Spleen (tissue), 11 donors: ENCODE data around the gene ALCAM. TPM values are rescaled to one million over a fixed set of nuclear protein-coding genes. Genes with fewer than 3 reads are reported as not detected.

Experiments
- DNase-seq: peaks from one replicate; pipeline ENCODE4 v3.0.0-alpha.2; 2020
- H3K27ac ChIP-seq, 8 donors: fragments of 200-600 bp; sonication (generic) in 7 of 8; 1 replicate in 4 of 8; 2 replicates in 4 of 8; pipeline versions ENCODE4 v1.5.0 to v1.8.0; 2016 to 2021; ENCODE audit warnings: inconsistent platforms in 4 of 8, mild to moderate bottlenecking in 4 of 8, moderate library complexity in 1 of 8
- H3K27me3 ChIP-seq, 7 donors: fragments of 200-600 bp; sonication (generic) in 6 of 7; replicated peaks in 1 of 7; 1 replicate in 4 of 7; 2 replicates in 3 of 7; pipeline versions ENCODE4 v1.5.0 to v1.8.0; 2016 to 2021; ENCODE audit warnings: inconsistent platforms in 3 of 7, mild to moderate bottlenecking in 1 of 7
- H3K36me3 ChIP-seq, 6 donors: fragments of 200-600 bp; sonication (generic) in 5 of 6; 1 replicate in 4 of 6; 2 replicates in 2 of 6; pipeline versions ENCODE4 v1.5.0 to v1.8.0; 2016 to 2021; ENCODE audit warnings: inconsistent platforms in 2 of 6
- H3K4me1 ChIP-seq, 6 donors: fragments of 200-600 bp; sonication (generic) in 5 of 6; 1 replicate in 3 of 6; 2 replicates in 3 of 6; pipeline versions ENCODE4 v1.5.0 to v1.8.0; 2016 to 2021; ENCODE audit warnings: inconsistent platforms in 3 of 6
- H3K4me3 ChIP-seq, 8 donors: fragments of 200-600 bp; sonication (generic) in 7 of 8; 1 replicate in 4 of 8; 2 replicates in 4 of 8; pipeline versions ENCODE4 v1.5.0 to v1.8.0; 2016 to 2021; ENCODE audit warnings: inconsistent platforms in 4 of 8, mild to moderate bottlenecking in 4 of 8, moderate library complexity in 2 of 8
- H3K9me3 ChIP-seq, 8 donors: fragments of 200-600 bp; sonication (generic) in 7 of 8; 1 replicate in 4 of 8; 2 replicates in 4 of 8; pipeline versions ENCODE4 v1.5.0 to v1.8.0; 2016 to 2021; ENCODE audit warnings: inconsistent platforms in 4 of 8
- POLR2A ChIP-seq, 3 donors: fragments of 450-650 bp; IDR thresholded peaks; one replicate each; pipeline ENCODE4 v1.5.1; 2017; ENCODE audit warnings: antibody characterized with exemption in 3 of 3, mild to moderate bottlenecking in 1 of 3
- POLR2AphosphoS5 ChIP-seq, 3 donors: sonication (generic); formaldehyde crosslinking; IDR thresholded peaks; one replicate each; pipeline ENCODE4 v1.5.1; 2017; ENCODE audit warnings: antibody characterized with exemption in 3 of 3
- WGBS, 5 donors: extraction: QIAGEN DNeasy Blood & Tissue Kit in 3 of 5; methylation state at CpG; one replicate each; pipeline versions ENCODE4 v1.1.5 to v1.1.7; 2013 to 2018; 5-methylcytosine and 5-hydroxymethylcytosine counted together
- intact Hi-C: fragments of 100-400 bp; cut with DNase I; formaldehyde crosslinking; loops from one replicate; pipeline ENCODE4 v1.15.0; 2023; ENCODE audit warnings: low total_unique reads
- polyA plus RNA-seq, 3 donors: library from polyadenylated mRNA; stranded (reverse); fragments of 200-250 nt; gene quantifications; one replicate each; pipeline ENCODE4 v1.2.1, GENCODE V29; 2013
- total RNA-seq, 7 donors: library from RNA; depleted of rRNA in 3 of 7; stranded (reverse); fragments of >200 nt in 3 of 7; fragmentation: NEBNext Ultra II Directional in 4 of 7; extraction: Animal tissue kit (Norgen Biotek cat#: 25700) in 4 of 7; gene quantifications; one replicate each; pipeline versions ENCODE4 v1.1.0 to v1.2.1, GENCODE V29; 2016 to 2021
- TF ChIP-seq, protein P1 (sequence below), 11 experiments: fragments of 200-600 bp in 7 of 11; fragments of 450-650 bp in 4 of 11; sonication (generic) in 4 of 11; IDR thresholded peaks in 8 of 11; conservative IDR thresholded peaks in 3 of 11; 1 replicate in 7 of 11; 2 replicates in 4 of 11; pipeline versions ENCODE4 v1.4.0 to v1.8.0; 2016 to 2021; ENCODE audit warnings: antibody characterized with exemption in 11 of 11, inconsistent platforms in 4 of 11, mild to moderate bottlenecking in 1 of 11
- donor health status: healthy with polysubstance abuse.
- donor health status: DM: no; HTN: no; CAD: no; lungs with moderate emphysema.
- donor health status: DM: no; HTN: no; CAD: no.
- donor health status: Bipolar disorder and iron deficiency.
- donor health status: healthy.
- donor health status: DM: no; HTN: no; CAD: no.
- donor health status: DM: yes; HTN: yes; CAD: no.

The ALCAM gene
- total and polyA plus RNA-seq, 10 donors, result 6.3 to 18.5 (median 11.8) TPM

DNA sequence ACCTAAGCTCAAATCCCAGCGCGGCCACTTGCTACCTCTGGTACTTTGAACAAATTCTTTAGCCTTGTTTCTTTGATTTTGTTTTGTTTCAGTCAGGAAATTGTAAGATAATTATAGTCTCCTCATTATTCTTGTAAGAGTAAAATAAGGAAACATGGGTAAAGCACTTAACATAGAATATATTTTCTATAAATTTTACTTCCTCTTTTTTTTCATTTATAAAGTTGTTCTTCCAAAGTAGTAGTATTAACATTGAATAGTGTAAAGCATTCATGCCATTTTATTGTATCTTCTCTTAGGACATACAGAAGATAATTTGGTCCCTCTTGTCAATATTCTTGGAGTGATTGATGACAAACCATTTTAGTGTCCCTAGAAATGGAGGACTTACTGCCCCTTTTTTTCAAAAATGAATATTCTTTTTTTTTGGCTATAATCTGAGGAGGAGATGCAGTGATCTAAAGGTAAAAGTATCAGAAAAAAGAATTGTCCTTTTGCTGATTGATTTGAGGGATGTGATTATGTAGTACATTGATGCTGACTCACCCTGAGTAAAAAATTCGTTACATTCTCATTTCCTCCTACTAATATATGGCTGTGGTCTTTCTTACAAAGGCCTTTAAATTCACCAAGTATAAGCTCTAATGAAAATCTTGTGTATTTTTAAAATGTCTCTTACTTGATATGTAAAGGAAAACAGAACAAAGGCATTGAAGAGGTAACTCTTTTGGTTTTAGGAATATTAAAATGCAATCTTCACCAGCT is 51.0 kb downstream of the ALCAM start:
- Histone ChIP-seq H3K27me3 (no peaks in the 10 kb centered on the region), H3K36me3 (no peaks in the 10 kb centered on the region), H3K9me3 (no peaks in the 10 kb centered on the region), H3K4me3 (no peak overlapping the region), H3K4me1 (peaks cover 0 to 6% (median 0%) of the 10 kb centered on the region in 6 donors), H3K27ac (no peak overlapping the region)
- intact Hi-C loops, result no loop called here
- no peak for DNase-seq
- 59 to 65% (median 63%) methylated on average over 3 of the region's 3 CpGs for WGBS, 5 donors
- TF ChIP-seq POLR2A (IDR thresholded peaks at IDR 0.05), result no peak
- TF ChIP-seq, protein P1, sequence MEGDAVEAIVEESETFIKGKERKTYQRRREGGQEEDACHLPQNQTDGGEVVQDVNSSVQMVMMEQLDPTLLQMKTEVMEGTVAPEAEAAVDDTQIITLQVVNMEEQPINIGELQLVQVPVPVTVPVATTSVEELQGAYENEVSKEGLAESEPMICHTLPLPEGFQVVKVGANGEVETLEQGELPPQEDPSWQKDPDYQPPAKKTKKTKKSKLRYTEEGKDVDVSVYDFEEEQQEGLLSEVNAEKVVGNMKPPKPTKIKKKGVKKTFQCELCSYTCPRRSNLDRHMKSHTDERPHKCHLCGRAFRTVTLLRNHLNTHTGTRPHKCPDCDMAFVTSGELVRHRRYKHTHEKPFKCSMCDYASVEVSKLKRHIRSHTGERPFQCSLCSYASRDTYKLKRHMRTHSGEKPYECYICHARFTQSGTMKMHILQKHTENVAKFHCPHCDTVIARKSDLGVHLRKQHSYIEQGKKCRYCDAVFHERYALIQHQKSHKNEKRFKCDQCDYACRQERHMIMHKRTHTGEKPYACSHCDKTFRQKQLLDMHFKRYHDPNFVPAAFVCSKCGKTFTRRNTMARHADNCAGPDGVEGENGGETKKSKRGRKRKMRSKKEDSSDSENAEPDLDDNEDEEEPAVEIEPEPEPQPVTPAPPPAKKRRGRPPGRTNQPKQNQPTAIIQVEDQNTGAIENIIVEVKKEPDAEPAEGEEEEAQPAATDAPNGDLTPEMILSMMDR (IDR thresholded peaks at IDR 0.05 in 8 of 11, conservative IDR thresholded peaks at IDR 0.05 in 3 of 11), result no peak
- no peak for TF ChIP-seq POLR2AphosphoS5 (IDR thresholded peaks at IDR 0.05)

GRCh38 chr3:105422645-105423044 is 55.9 kb downstream of the ALCAM start:
- no peak for TF ChIP-seq POLR2A (IDR thresholded peaks at IDR 0.05)
- TF ChIP-seq, protein P1 (IDR thresholded peaks at IDR 0.05 in 8 of 11, conservative IDR thresholded peaks at IDR 0.05 in 3 of 11), result no peak
- TF ChIP-seq POLR2AphosphoS5 (IDR thresholded peaks at IDR 0.05), result no peak

GRCh38 chr3:105423397-105423796 is 56.7 kb downstream of the ALCAM start:
- no peak overlapping the region for H3K4me3 ChIP-seq
- H3K4me1 ChIP-seq, result no peaks in the 10 kb centered on the region
- intact Hi-C loops, result no loop called here
- no peaks in the 10 kb centered on the region for H3K27me3 ChIP-seq
- WGBS, 5 donors, result 89 to 98% (median 93%) methylated on average over 2 of the region's 2 CpGs
- TF ChIP-seq POLR2A (IDR thresholded peaks at IDR 0.05) (no peak), POLR2AphosphoS5 (IDR thresholded peaks at IDR 0.05) (no peak)
- TF ChIP-seq, protein P1 (IDR thresholded peaks at IDR 0.05 in 8 of 11, conservative IDR thresholded peaks at IDR 0.05 in 3 of 11), result no peak
- no peak overlapping the region for H3K27ac ChIP-seq
- H3K9me3 ChIP-seq, result no peaks in the 10 kb centered on the region
- H3K36me3 ChIP-seq, result no peaks in the 10 kb centered on the region
- no peak for DNase-seq

More at GRCh38 chr3:105422645-105423044, 55.9 kb downstream of the ALCAM start:
- 82 to 94% (median 92%) methylated on average over 2 of the region's 2 CpGs for WGBS, 5 donors
- no peak overlapping the region for H3K4me3 ChIP-seq
- no peaks in the 10 kb centered on the region for H3K27me3 ChIP-seq
- peaks cover 0 to 5% (median 0%) of the 10 kb centered on the region in 6 donors for H3K4me1 ChIP-seq
- H3K27ac ChIP-seq, result no peak overlapping the region
- DNase-seq, result no peak
- intact Hi-C loops, result no loop called here
- no peaks in the 10 kb centered on the region for H3K36me3 ChIP-seq
- no peaks in the 10 kb centered on the region for H3K9me3 ChIP-seq

- H3K36me3 ChIP-seq, result no peaks in the 10 kb centered on the region
- H3K27me3 ChIP-seq, result no peaks in the 10 kb centered on the region
- intact Hi-C loops, result no loop called here
- no peaks in the 10 kb centered on the region for H3K4me1 ChIP-seq
- 46 to 99% (median 47%) methylated on average over 2 of the region's 2 CpGs for WGBS, 5 donors
- TF ChIP-seq POLR2A (IDR thresholded peaks at IDR 0.05) (no peak), POLR2AphosphoS5 (IDR thresholded peaks at IDR 0.05) (no peak)
- TF ChIP-seq, protein P1 (IDR thresholded peaks at IDR 0.05 in 8 of 11, conservative IDR thresholded peaks at IDR 0.05 in 3 of 11), result no peak
- H3K4me3 ChIP-seq, result no peak overlapping the region
- H3K27ac ChIP-seq, result no peak overlapping the region
- DNase-seq, result no peak
- H3K9me3 ChIP-seq, result no peaks in the 10 kb centered on the region
Observed at GRCh38 chr3:105424412-105425152, 57.9 kb downstream of the ALCAM start.
